GM18909 (cell line): ENCODE results near the gene MOB4.
"Not testable (repeated sequence)": the region's sequence is repeated elsewhere in the genome, so short reads cannot be mapped to it uniquely, and the experiment has no call there.

Source experiments
- ATAC-seq: cut with Tn5 transposase; IDR thresholded peaks from one replicate; pipeline ENCODE4 v1.9.1; 2021; ENCODE audit warnings: mild to moderate bottlenecking; ENCODE audit not compliant: unreplicated experiment, poor library complexity

MOB4 gene

GRCh38 chr2:197515739-197516392 is at the start of gene MOB4:
Gene MOB4, plus strand, starts transcription at chr2:197516066. Its CDS starts 21 bp downstream, at chr2:197516087.
- ATAC-seq: peak; percentile 96

- no peak for ATAC-seq
Measured at GRCh38 chr2:197472166-197472565, 43.7 kb upstream of the MOB4 start.

- ATAC-seq: no peak
Measured at GRCh38 chr2:197477797-197478196, 38.1 kb upstream of the MOB4 start.

- ATAC-seq: no peak
Measured at GRCh38 chr2:197480165-197481036, 35.5 kb upstream of the MOB4 start.

- not testable (repeated sequence) for ATAC-seq
Measured at GRCh38 chr2:197484248-197484647, 31.6 kb upstream of the MOB4 start.

- ATAC-seq: no peak
Measured at GRCh38 chr2:197486175-197486574, 29.7 kb upstream of the MOB4 start.

GRCh38 chr2:197487385-197487784 is 28.5 kb upstream of the MOB4 start:
- no peak for ATAC-seq

- ATAC-seq: no peak
Measured at GRCh38 chr2:197495433-197496134, 20.3 kb upstream of the MOB4 start.

- no peak for ATAC-seq
Measured at GRCh38 chr2:197496695-197497094, 19.2 kb upstream of the MOB4 start.

GRCh38 chr2:197497326-197497725 is 18.5 kb upstream of the MOB4 start:
- ATAC-seq: no peak

- ATAC-seq: no peak
Measured at GRCh38 chr2:197498235-197498936, 17.5 kb upstream of the MOB4 start.

- ATAC-seq: peak; percentile 27
Measured at GRCh38 chr2:197498937-197499593, 16.8 kb upstream of the MOB4 start.

- ATAC-seq: peak; percentile 86
Measured at GRCh38 chr2:197499594-197500502, 16.0 kb upstream of the MOB4 start, which contains the start of the genes HSPD1 and HSPE1. Gene HSPD1, minus strand, starts transcription at chr2:197499840. Its CDS starts 992 bp downstream, at chr2:197498848. Gene HSPE1, plus strand, starts transcription at chr2:197500379. Its CDS starts 58 bp downstream, at chr2:197500437.

- ATAC-seq: peak; percentile 5
Measured at GRCh38 chr2:197500503-197501131, 15.2 kb upstream of the MOB4 start.

GRCh38 chr2:197502201-197502600 is 13.7 kb upstream of the MOB4 start:
- ATAC-seq: no peak

- ATAC-seq: no peak
Measured at GRCh38 chr2:197502685-197503084, 13.2 kb upstream of the MOB4 start.

- no peak for ATAC-seq
Measured at GRCh38 chr2:197504000-197504399, 11.9 kb upstream of the MOB4 start.

GRCh38 chr2:197504512-197504911 is 11.4 kb upstream of the MOB4 start:
- ATAC-seq: no peak
